Measurements from ENCODE around the gene OR3A2.
"Not testable (repeated sequence)": the region's sequence is repeated elsewhere in the genome, so short reads cannot be mapped to it uniquely, and the experiment has no call there.

GRCh38 chr17:3238685-3239084, 147.4 kb downstream of the OR3A2 start:
- not testable (repeated sequence) for TF ChIP-seq POLR2A (IDR thresholded peaks at IDR 0.05); POLR2AphosphoS5 (IDR thresholded peaks at IDR 0.05; ENCODE audit: insufficient read depth in 1 of 2, low read depth in 1 of 2)
